HG03575 (cell line): ENCODE results near the gene RGL2.
A peak's percentile ranks its signal among the peaks of the same experiment; 100 is the strongest.

ENCODE experiments used
- ATAC-seq: cut with Tn5 transposase; IDR thresholded peaks from one replicate; pipeline ENCODE4 v1.9.1; 2021; ENCODE audit not compliant: unreplicated experiment, insufficient number of reproducible peaks, low FRiP score; ENCODE audit errors: extremely low read depth

RGL2 gene

GRCh38 chr6:33251395-33252012, 47.2 kb downstream of the RGL2 start:
- ATAC-seq: no peak

GRCh38 chr6:33250731-33251130, 48.0 kb downstream of the RGL2 start:
- no peak for ATAC-seq

GRCh38 chr6:33249732-33250630, 48.8 kb downstream of the RGL2 start:
- ATAC-seq: no peak

- peak; percentile 37 for ATAC-seq
These were observed 49.6 kb downstream of the RGL2 start for GRCh38 chr6:33248932-33249731.

GRCh38 chr6:33248643-33248931, 50.2 kb downstream of the RGL2 start:
- no peak for ATAC-seq

- ATAC-seq: no peak
These were observed 50.6 kb downstream of the RGL2 start for GRCh38 chr6:33247977-33248642.

GRCh38 chr6:33243476-33243875, 55.3 kb downstream of the RGL2 start:
- no peak for ATAC-seq

GRCh38 chr6:33241968-33242367, 56.8 kb downstream of the RGL2 start:
- ATAC-seq: no peak
